ENCODE results near the gene ARMH3.

GRCh38 chr10:101941871-101942270, 114.1 kb downstream of the ARMH3 start:
- TF ChIP-seq TCF7 (IDR thresholded peaks at IDR 0.05; ENCODE audit: borderline replicate concordance) = no peak
- TF ChIP-seq REST (IDR thresholded peaks at IDR 0.05; ENCODE audit: low read depth, low read length) = no peak
- TF ChIP-seq, protein P1, sequence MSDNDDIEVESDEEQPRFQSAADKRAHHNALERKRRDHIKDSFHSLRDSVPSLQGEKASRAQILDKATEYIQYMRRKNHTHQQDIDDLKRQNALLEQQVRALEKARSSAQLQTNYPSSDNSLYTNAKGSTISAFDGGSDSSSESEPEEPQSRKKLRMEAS (IDR thresholded peaks at IDR 0.05; ENCODE audit: low read depth, low read length) = no peak
- no peak for TF ChIP-seq RAD51 (IDR thresholded peaks at IDR 0.05)
- TF ChIP-seq MYC (IDR thresholded peaks at IDR 0.05; ENCODE audit: insufficient read depth, insufficient read length, insufficient replicate concordance, low read length, severe bottlenecking) = no peak
- TF ChIP-seq, protein P2, sequence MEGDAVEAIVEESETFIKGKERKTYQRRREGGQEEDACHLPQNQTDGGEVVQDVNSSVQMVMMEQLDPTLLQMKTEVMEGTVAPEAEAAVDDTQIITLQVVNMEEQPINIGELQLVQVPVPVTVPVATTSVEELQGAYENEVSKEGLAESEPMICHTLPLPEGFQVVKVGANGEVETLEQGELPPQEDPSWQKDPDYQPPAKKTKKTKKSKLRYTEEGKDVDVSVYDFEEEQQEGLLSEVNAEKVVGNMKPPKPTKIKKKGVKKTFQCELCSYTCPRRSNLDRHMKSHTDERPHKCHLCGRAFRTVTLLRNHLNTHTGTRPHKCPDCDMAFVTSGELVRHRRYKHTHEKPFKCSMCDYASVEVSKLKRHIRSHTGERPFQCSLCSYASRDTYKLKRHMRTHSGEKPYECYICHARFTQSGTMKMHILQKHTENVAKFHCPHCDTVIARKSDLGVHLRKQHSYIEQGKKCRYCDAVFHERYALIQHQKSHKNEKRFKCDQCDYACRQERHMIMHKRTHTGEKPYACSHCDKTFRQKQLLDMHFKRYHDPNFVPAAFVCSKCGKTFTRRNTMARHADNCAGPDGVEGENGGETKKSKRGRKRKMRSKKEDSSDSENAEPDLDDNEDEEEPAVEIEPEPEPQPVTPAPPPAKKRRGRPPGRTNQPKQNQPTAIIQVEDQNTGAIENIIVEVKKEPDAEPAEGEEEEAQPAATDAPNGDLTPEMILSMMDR (IDR thresholded peaks at IDR 0.05 in 2 of 3, conservative IDR thresholded peaks at IDR 0.05 in 1 of 3; ENCODE audit: control insufficient read depth in 2 of 3, extremely low read depth in 1 of 3, insufficient read depth in 1 of 3, low read depth in 3 of 3, low read length in 3 of 3) = no peak
- no peak for TF ChIP-seq CBFB (IDR thresholded peaks at IDR 0.05; ENCODE audit: low read depth)
- no peak for TF ChIP-seq POLR2AphosphoS2 (IDR thresholded peaks at IDR 0.05; ENCODE audit: low read depth, low read length)
